Stimulated activated naive B cell treated with anti-CD40 and anti-IgM and Interleukin-4, amounts not matched to agents 10 μg/mL and 1 μg/mL and 100 μg/mL, for 72 hours (primary cell): ENCODE results near the gene SKP1.

Experiments
- ATAC-seq, 2 donors: fragments of 150-1000 bp; cut with Tn5 transposase; replicated peaks; 2 replicates each; pipeline ENCODE4 v1.10.0; 2021; ENCODE audit warnings: moderate library complexity in 1 of 2
- DNase-seq: peaks from one replicate; pipeline ENCODE4 v3.0.0; 2021
- H3K27ac Mint-ChIP-seq: one replicate; pipeline ENCODE4 v1.8.0; 2022; ENCODE audit warnings: mild to moderate bottlenecking, mixed read lengths
- H3K27me3 Mint-ChIP-seq, 2 donors: one replicate each; pipeline ENCODE4 v1.8.0; 2022; ENCODE audit warnings: mixed read lengths in 2 of 2
- H3K36me3 Mint-ChIP-seq, 2 donors: one replicate each; pipeline ENCODE4 v1.8.0; 2022; ENCODE audit warnings: mixed read lengths in 2 of 2, mild to moderate bottlenecking in 1 of 2
- H3K4me1 Mint-ChIP-seq, 2 donors: one replicate each; pipeline ENCODE4 v1.8.0; 2022; ENCODE audit warnings: mixed read lengths in 2 of 2, mild to moderate bottlenecking in 1 of 2
- H3K4me3 Mint-ChIP-seq, 2 donors: one replicate each; pipeline ENCODE4 v1.8.0; 2022; ENCODE audit warnings: mild to moderate bottlenecking in 2 of 2, mixed read lengths in 2 of 2, moderate library complexity in 1 of 2
- H3K9me3 Mint-ChIP-seq, 2 donors: one replicate each; pipeline ENCODE4 v1.8.0; 2022; ENCODE audit warnings: mixed read lengths in 2 of 2, mild to moderate bottlenecking in 1 of 2

Gene SKP1

GRCh38 chr5:134120386-134121138 lies 56.2 kb downstream of the SKP1 start:
- no peak for ATAC-seq
- no peak overlapping the region for H3K4me3 Mint-ChIP-seq
- H3K36me3 Mint-ChIP-seq = peaks cover 7 to 8% of the 10 kb centered on the region in 2 donors
- H3K27ac Mint-ChIP-seq = peak overlapping the region; percentile 53
- DNase-seq = no peak
- peaks cover 0 to 10% of the 10 kb centered on the region in 2 donors for H3K27me3 Mint-ChIP-seq
- peaks cover 22 to 25% of the 10 kb centered on the region in 2 donors for H3K4me1 Mint-ChIP-seq
- no peaks in the 10 kb centered on the region for H3K9me3 Mint-ChIP-seq

GRCh38 chr5:134119720-134120119 lies 57.0 kb downstream of the SKP1 start:
- Mint-ChIP-seq H3K27me3 (peaks cover 0 to 10% of the 10 kb centered on the region in 2 donors), H3K36me3 (peaks cover 7 to 8% of the 10 kb centered on the region in 2 donors), H3K27ac (peak overlapping the region; percentile 72), H3K4me1 (peaks cover 13 to 16% of the 10 kb centered on the region in 2 donors), H3K4me3 (no peak overlapping the region), H3K9me3 (no peaks in the 10 kb centered on the region)
- ATAC-seq (no peak), DNase-seq (no peak)

- no peak for DNase-seq
- Mint-ChIP-seq H3K27me3 (peaks cover 4 to 13% of the 10 kb centered on the region in 2 donors), H3K4me1 (peaks cover 13 to 19% of the 10 kb centered on the region in 2 donors), H3K9me3 (no peaks in the 10 kb centered on the region), H3K4me3 (no peak overlapping the region), H3K27ac (peak overlapping the region; percentile 52), H3K36me3 (peaks cover 4 to 5% of the 10 kb centered on the region in 2 donors)
- ATAC-seq = no peak
These were observed 58.4 kb downstream of the SKP1 start for GRCh38 chr5:134118212-134118835.

GRCh38 chr5:134116789-134117761 lies 59.7 kb downstream of the SKP1 start:
- H3K36me3 Mint-ChIP-seq = peaks cover 4 to 5% of the 10 kb centered on the region in 2 donors
- H3K4me1 Mint-ChIP-seq = peaks cover 16 to 21% of the 10 kb centered on the region in 2 donors

GRCh38 chr5:134116286-134116685 lies 60.5 kb downstream of the SKP1 start:
- Mint-ChIP-seq H3K4me3 (no peak overlapping the region), H3K27ac (no peak overlapping the region), H3K9me3 (no peaks in the 10 kb centered on the region), H3K36me3 (peaks cover 0 to 5% of the 10 kb centered on the region in 2 donors), H3K27me3 (peaks cover 18 to 27% of the 10 kb centered on the region in 2 donors), H3K4me1 (peaks cover 16 to 20% of the 10 kb centered on the region in 2 donors)
- no peak for ATAC-seq
- DNase-seq = no peak

More at GRCh38 chr5:134116789-134117761, 59.7 kb downstream of the SKP1 start:
- H3K4me3 Mint-ChIP-seq = no peak overlapping the region
- H3K27ac Mint-ChIP-seq = no peak overlapping the region
- DNase-seq (no peak), ATAC-seq (no peak)
- no peaks in the 10 kb centered on the region for H3K9me3 Mint-ChIP-seq
- H3K27me3 Mint-ChIP-seq = peaks cover 13 to 23% of the 10 kb centered on the region in 2 donors

GRCh38 chr5:134115806-134116175 lies 61.0 kb downstream of the SKP1 start:
- DNase-seq (no peak), ATAC-seq (no peak)
- H3K4me1 Mint-ChIP-seq = peaks cover 16 to 20% of the 10 kb centered on the region in 2 donors
- H3K36me3 Mint-ChIP-seq = peaks cover 0 to 5% of the 10 kb centered on the region in 2 donors
- H3K4me3 Mint-ChIP-seq = peak overlapping the region; percentile 46 to 69
- H3K27me3 Mint-ChIP-seq = peaks cover 18 to 27% of the 10 kb centered on the region in 2 donors
- H3K9me3 Mint-ChIP-seq = no peaks in the 10 kb centered on the region
- peak overlapping the region; percentile 56 for H3K27ac Mint-ChIP-seq

- H3K9me3 Mint-ChIP-seq = no peaks in the 10 kb centered on the region
- H3K4me1 Mint-ChIP-seq = peaks cover 16 to 20% of the 10 kb centered on the region in 2 donors
- DNase-seq (no peak), ATAC-seq (peak; percentile 3 to 12)
- peak overlapping the region; percentile 56 for H3K27ac Mint-ChIP-seq
- peaks cover 18 to 27% of the 10 kb centered on the region in 2 donors for H3K27me3 Mint-ChIP-seq
- H3K36me3 Mint-ChIP-seq = peaks cover 0 to 5% of the 10 kb centered on the region in 2 donors
- H3K4me3 Mint-ChIP-seq = peak overlapping the region; percentile 69 to 75
These were observed 61.6 kb downstream of the SKP1 start for GRCh38 chr5:134114886-134115805.

- Mint-ChIP-seq H3K27ac (peak within 1 kb of the TSS; percentile 56), H3K27me3 (peaks cover 18 to 27% of the 10 kb centered on the region in 2 donors), H3K36me3 (no peaks in the 10 kb centered on the region), H3K4me1 (peaks cover 16 to 20% of the 10 kb centered on the region in 2 donors), H3K9me3 (no peaks in the 10 kb centered on the region), H3K4me3 (peak within 1 kb of the TSS; percentile 85 to 88)
- ATAC-seq (peak; percentile 85 to 88), DNase-seq (peak; percentile 39)
These were observed 62.6 kb downstream of the SKP1 start, which contains the start of gene TCF7 for GRCh38 chr5:134113902-134114875. TSS of gene TCF7 (plus strand) at chr5:134114681. CDS start at chr5:134114907, 226 bp downstream.

- Mint-ChIP-seq H3K4me1 (peaks cover 16 to 20% of the 10 kb centered on the region in 2 donors), H3K27ac (peak overlapping the region; percentile 56), H3K27me3 (peaks cover 18 to 27% of the 10 kb centered on the region in 2 donors), H3K36me3 (no peaks in the 10 kb centered on the region), H3K4me3 (peak overlapping the region; percentile 85 to 88), H3K9me3 (no peaks in the 10 kb centered on the region)
- no peak for DNase-seq
- no peak for ATAC-seq
These were observed 63.3 kb downstream of the SKP1 start for GRCh38 chr5:134113363-134113889.

GRCh38 chr5:134112726-134113362 lies 63.9 kb downstream of the SKP1 start:
- Mint-ChIP-seq H3K27me3 (peaks cover 18 to 27% of the 10 kb centered on the region in 2 donors), H3K4me3 (peak overlapping the region in 1 of 2 donors; percentile 16), H3K9me3 (no peaks in the 10 kb centered on the region), H3K36me3 (no peaks in the 10 kb centered on the region), H3K4me1 (peaks cover 16 to 20% of the 10 kb centered on the region in 2 donors), H3K27ac (no peak overlapping the region)
- no peak for DNase-seq
- no peak for ATAC-seq

- H3K4me3 Mint-ChIP-seq = no peak overlapping the region
- no peaks in the 10 kb centered on the region for H3K36me3 Mint-ChIP-seq
- no peak for DNase-seq
- H3K9me3 Mint-ChIP-seq = no peaks in the 10 kb centered on the region
- H3K4me1 Mint-ChIP-seq = peaks cover 16 to 17% of the 10 kb centered on the region in 2 donors
- ATAC-seq = no peak
- no peak overlapping the region for H3K27ac Mint-ChIP-seq
- peaks cover 18 to 23% of the 10 kb centered on the region in 2 donors for H3K27me3 Mint-ChIP-seq
These were observed 64.8 kb downstream of the SKP1 start for GRCh38 chr5:134111741-134112647.
